ENCODE data around the gene PDE4B. TPM values are rescaled to one million over a fixed set of nuclear protein-coding genes. Genes with fewer than 3 reads are reported as not detected.

The PDE4B gene
- total RNA-seq, 1 donor from 2014 or later = 7.2 TPM

GRCh38 chr1:66183400-66183799 is 390.7 kb downstream of the PDE4B start:
- DNase-seq = no peak
- no peak overlapping the region for H3K4me3 Mint-ChIP-seq (ENCODE audit: unreplicated experiment)
- H3K27me3 Mint-ChIP-seq (ENCODE audit: unreplicated experiment) = no peaks in the 10 kb centered on the region
- no peak overlapping the region for H3K27ac Mint-ChIP-seq (ENCODE audit: unreplicated experiment)
- TF ChIP-seq, protein P1, sequence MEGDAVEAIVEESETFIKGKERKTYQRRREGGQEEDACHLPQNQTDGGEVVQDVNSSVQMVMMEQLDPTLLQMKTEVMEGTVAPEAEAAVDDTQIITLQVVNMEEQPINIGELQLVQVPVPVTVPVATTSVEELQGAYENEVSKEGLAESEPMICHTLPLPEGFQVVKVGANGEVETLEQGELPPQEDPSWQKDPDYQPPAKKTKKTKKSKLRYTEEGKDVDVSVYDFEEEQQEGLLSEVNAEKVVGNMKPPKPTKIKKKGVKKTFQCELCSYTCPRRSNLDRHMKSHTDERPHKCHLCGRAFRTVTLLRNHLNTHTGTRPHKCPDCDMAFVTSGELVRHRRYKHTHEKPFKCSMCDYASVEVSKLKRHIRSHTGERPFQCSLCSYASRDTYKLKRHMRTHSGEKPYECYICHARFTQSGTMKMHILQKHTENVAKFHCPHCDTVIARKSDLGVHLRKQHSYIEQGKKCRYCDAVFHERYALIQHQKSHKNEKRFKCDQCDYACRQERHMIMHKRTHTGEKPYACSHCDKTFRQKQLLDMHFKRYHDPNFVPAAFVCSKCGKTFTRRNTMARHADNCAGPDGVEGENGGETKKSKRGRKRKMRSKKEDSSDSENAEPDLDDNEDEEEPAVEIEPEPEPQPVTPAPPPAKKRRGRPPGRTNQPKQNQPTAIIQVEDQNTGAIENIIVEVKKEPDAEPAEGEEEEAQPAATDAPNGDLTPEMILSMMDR (IDR thresholded peaks at IDR 0.05; ENCODE audit: partially characterized antibody, unreplicated experiment) = no peak
- H3K36me3 Mint-ChIP-seq (ENCODE audit: unreplicated experiment) = no peaks in the 10 kb centered on the region
- no peaks in the 10 kb centered on the region for H3K9me3 Mint-ChIP-seq (ENCODE audit: unreplicated experiment)
- H3K4me1 Mint-ChIP-seq (ENCODE audit: low read depth, unreplicated experiment) = no peaks in the 10 kb centered on the region

DNA sequence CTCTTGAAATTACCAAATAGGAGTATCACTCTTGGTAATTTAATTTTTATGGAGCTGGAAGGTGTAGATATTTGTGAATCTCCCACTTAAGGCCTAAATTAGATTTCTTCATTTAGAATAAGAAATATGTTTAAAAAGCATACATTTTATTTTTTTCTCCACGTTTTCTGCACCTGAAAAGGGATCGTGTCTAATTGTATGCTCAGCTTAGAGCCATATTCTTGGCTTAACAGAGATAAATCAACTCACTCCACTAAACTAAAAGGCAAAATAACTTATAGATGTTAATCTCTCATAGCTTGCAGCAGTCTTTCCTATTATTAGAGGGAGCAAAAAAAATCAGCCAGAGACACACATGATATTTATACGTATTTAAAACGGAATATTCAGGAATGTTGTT is 404.4 kb downstream of the PDE4B start:
- no peak overlapping the region for H3K4me3 Mint-ChIP-seq (ENCODE audit: unreplicated experiment)
- H3K27ac Mint-ChIP-seq (ENCODE audit: unreplicated experiment) = no peak overlapping the region
- no peaks in the 10 kb centered on the region for H3K36me3 Mint-ChIP-seq (ENCODE audit: unreplicated experiment)
- no peak for DNase-seq
- TF ChIP-seq, protein P1 (IDR thresholded peaks at IDR 0.05; ENCODE audit: partially characterized antibody, unreplicated experiment) = no peak
- no peaks in the 10 kb centered on the region for H3K27me3 Mint-ChIP-seq (ENCODE audit: unreplicated experiment)
- no peaks in the 10 kb centered on the region for H3K9me3 Mint-ChIP-seq (ENCODE audit: unreplicated experiment)
- H3K4me1 Mint-ChIP-seq (ENCODE audit: low read depth, unreplicated experiment) = no peaks in the 10 kb centered on the region

GRCh38 chr1:66197785-66198184 is 405.1 kb downstream of the PDE4B start:
- H3K4me1 Mint-ChIP-seq (ENCODE audit: low read depth, unreplicated experiment) = no peaks in the 10 kb centered on the region
- TF ChIP-seq, protein P1 (IDR thresholded peaks at IDR 0.05; ENCODE audit: partially characterized antibody, unreplicated experiment) = no peak
- no peaks in the 10 kb centered on the region for H3K36me3 Mint-ChIP-seq (ENCODE audit: unreplicated experiment)
- no peak for DNase-seq
- H3K27ac Mint-ChIP-seq (ENCODE audit: unreplicated experiment) = no peak overlapping the region
- H3K27me3 Mint-ChIP-seq (ENCODE audit: unreplicated experiment) = no peaks in the 10 kb centered on the region
- no peaks in the 10 kb centered on the region for H3K9me3 Mint-ChIP-seq (ENCODE audit: unreplicated experiment)
- no peak overlapping the region for H3K4me3 Mint-ChIP-seq (ENCODE audit: unreplicated experiment)

- Mint-ChIP-seq H3K27ac (ENCODE audit: unreplicated experiment) (no peak overlapping the region), H3K27me3 (ENCODE audit: unreplicated experiment) (no peaks in the 10 kb centered on the region), H3K36me3 (ENCODE audit: unreplicated experiment) (peaks cover 10% of the 10 kb centered on the region), H3K9me3 (ENCODE audit: unreplicated experiment) (peaks cover 6% of the 10 kb centered on the region), H3K4me3 (ENCODE audit: unreplicated experiment) (no peak overlapping the region), H3K4me1 (ENCODE audit: low read depth, unreplicated experiment) (no peaks in the 10 kb centered on the region)
- TF ChIP-seq, protein P1 (IDR thresholded peaks at IDR 0.05; ENCODE audit: partially characterized antibody, unreplicated experiment) = no peak
- no peak for DNase-seq
Measured at GRCh38 chr1:66206563-66207144, 414.0 kb downstream of the PDE4B start.

- Mint-ChIP-seq H3K36me3 (ENCODE audit: unreplicated experiment) (peaks cover 10% of the 10 kb centered on the region), H3K9me3 (ENCODE audit: unreplicated experiment) (peaks cover 6% of the 10 kb centered on the region), H3K27ac (ENCODE audit: unreplicated experiment) (no peak overlapping the region), H3K4me1 (ENCODE audit: low read depth, unreplicated experiment) (no peaks in the 10 kb centered on the region), H3K4me3 (ENCODE audit: unreplicated experiment) (no peak overlapping the region), H3K27me3 (ENCODE audit: unreplicated experiment) (no peaks in the 10 kb centered on the region)
- DNase-seq = no peak
- TF ChIP-seq, protein P1 (IDR thresholded peaks at IDR 0.05; ENCODE audit: partially characterized antibody, unreplicated experiment) = no peak
Measured at GRCh38 chr1:66207484-66207883, 414.8 kb downstream of the PDE4B start.

Data from glutamatergic neuron (in vitro differentiated cells).